Adrenal gland (tissue), 5 donors: ENCODE measurements around the gene LCN1.

Source experiments
- CTCF ChIP-seq, 6 experiments: fragments of 450-650 bp in 4 of 6; fragments of 200-600 bp in 2 of 6; sonication (generic) in 1 of 6; IDR thresholded peaks; 1 replicate in 5 of 6; 2 replicates in 1 of 6; pipeline versions ENCODE4 v1.5.1 to v1.8.0; 2016 to 2021; ENCODE audit warnings: antibody characterized with exemption in 6 of 6, mild to moderate bottlenecking in 2 of 6, moderate library complexity in 1 of 6
- POLR2A ChIP-seq, 2 donors: fragments of 450-650 bp; IDR thresholded peaks; one replicate each; pipeline ENCODE4 v1.6.1; 2017; ENCODE audit warnings: antibody characterized with exemption in 2 of 2, mild to moderate bottlenecking in 2 of 2, moderate library complexity in 1 of 2
- donor health status: DM: no; HTN: no; CAD: no.

GRCh38 chr9:135552021-135552697 lies 30.9 kb downstream of the LCN1 start:
- TF ChIP-seq CTCF (IDR thresholded peaks at IDR 0.05) = no peak
- no peak for TF ChIP-seq POLR2A (IDR thresholded peaks at IDR 0.05)
